Keratinocyte (primary cell): ENCODE data around the gene DLG2. TPM values are rescaled to one million over a fixed set of nuclear protein-coding genes. Genes with fewer than 3 reads are reported as not detected.
"Not testable (repeated sequence)": the region's sequence is repeated elsewhere in the genome, so short reads cannot be mapped to it uniquely, and the experiment has no call there.

Experiments
- DNase-seq: peaks from one replicate; pipeline ENCODE4 v3.0.0-alpha.2; 2011; ENCODE audit warnings: low read depth, missing footprints, low spot score
- FAIRE-seq: peaks from 2 replicates; lab custom pipeline; 2011; peaks lifted over from hg19 to GRCh38; lab: Jason Lieb, UNC
- H2AFZ ChIP-seq: 2 replicates; pipeline ENCODE4 v1.6.0; 2012; ENCODE audit warnings: low read length, control low read depth, inconsistent platforms; ENCODE audit not compliant: control insufficient read depth
- H3K27ac ChIP-seq: 2 replicates; pipeline ENCODE4 v1.5.1; 2011; ENCODE audit warnings: low read length; ENCODE audit not compliant: control insufficient read depth, insufficient read depth
- H3K27me3 ChIP-seq: 3 replicates; pipeline ENCODE4 v1.6.0; 2011; ENCODE audit warnings: low read length; ENCODE audit not compliant: control insufficient read depth, insufficient read depth; ENCODE audit errors: extremely low read depth
- H3K36me3 ChIP-seq, 2 experiments: 2 replicates in 1 of 2; 3 replicates in 1 of 2; pipeline ENCODE4 v1.5.1; 2011; ENCODE audit warnings: low read length in 2 of 2, mild to moderate bottlenecking in 1 of 2; ENCODE audit not compliant: control insufficient read depth in 2 of 2, insufficient read depth in 2 of 2; ENCODE audit errors: extremely low read depth in 1 of 2
- H3K4me1 ChIP-seq: 3 replicates; pipeline ENCODE4 v1.5.1; 2011; ENCODE audit warnings: low read length; ENCODE audit not compliant: control insufficient read depth, insufficient read depth; ENCODE audit errors: extremely low read depth
- H3K4me2 ChIP-seq: 3 replicates; pipeline ENCODE4 v1.6.0; 2011; ENCODE audit warnings: low read depth, low read length; ENCODE audit not compliant: control insufficient read depth, insufficient read depth; ENCODE audit errors: extremely low read depth
- H3K4me3 ChIP-seq, 3 experiments: fragments of 200-600 bp in 1 of 3; sonication (generic) in 1 of 3; 2 replicates in 2 of 3; 3 replicates in 1 of 3; pipeline ENCODE4 v1.5.1; 2011 to 2016; ENCODE audit warnings: low read length in 3 of 3, mild to moderate bottlenecking in 3 of 3, control low read depth in 2 of 3, inconsistent platforms in 1 of 3, low read depth in 1 of 3, mixed read lengths in 1 of 3, mixed run types in 1 of 3, moderate library complexity in 1 of 3; ENCODE audit not compliant: control insufficient read depth in 2 of 3, insufficient read depth in 2 of 3; ENCODE audit errors: extremely low read depth in 1 of 3
- H3K79me2 ChIP-seq: 2 replicates; pipeline ENCODE4 v1.6.0; 2012; ENCODE audit warnings: low read length; ENCODE audit not compliant: control insufficient read depth, insufficient read depth
- H3K9ac ChIP-seq: 3 replicates; pipeline ENCODE4 v1.6.0; 2011; ENCODE audit warnings: low read length; ENCODE audit not compliant: control insufficient read depth, insufficient read depth; ENCODE audit errors: extremely low read depth
- H3K9me1 ChIP-seq: 3 replicates; pipeline ENCODE4 v1.6.0; 2011; ENCODE audit warnings: low read length; ENCODE audit not compliant: control insufficient read depth, insufficient read depth; ENCODE audit errors: extremely low read depth
- H3K9me3 ChIP-seq: 2 replicates; pipeline ENCODE4 v1.5.1; 2012; ENCODE audit warnings: low read depth, low read length; ENCODE audit not compliant: control insufficient read depth
- H4K20me1 ChIP-seq: 3 replicates; pipeline ENCODE4 v1.6.0; 2011; ENCODE audit warnings: low read length; ENCODE audit not compliant: control insufficient read depth, insufficient read depth; ENCODE audit errors: extremely low read depth
- CTCF ChIP-seq, 3 experiments: IDR thresholded peaks in 1 of 3; conservative IDR thresholded peaks in 1 of 3; optimal IDR thresholded peaks in 1 of 3; 2 replicates in 2 of 3; 3 replicates in 1 of 3; pipeline versions ENCODE3 to v1.5.1; 2011; ENCODE audit warnings: low read length in 3 of 3, mild to moderate bottlenecking in 3 of 3, moderate library complexity in 2 of 3, control low read depth in 1 of 3, inconsistent platforms in 1 of 3; ENCODE audit not compliant: insufficient read depth in 2 of 3; ENCODE audit errors: extremely low read depth in 1 of 3
- EZH2 ChIP-seq: IDR thresholded peaks from one replicate; pipeline ENCODE4 v1.6.1; 2012; ENCODE audit warnings: inconsistent platforms, mild to moderate bottlenecking, low read length, moderate library complexity
- dilution Hi-C: fragments of 300-500 bp; cut with MboI; formaldehyde crosslinking; loops from one replicate; pipeline ENCODE4 v1.7.0; 2020; ENCODE audit warnings: low sequenced_read_pairs; ENCODE audit not compliant: extremely low pct_ligation_motif_present
- polyA plus RNA-seq, 5 experiments: library from polyadenylated mRNA; depleted of rRNA in 3 of 5; stranded (reverse) in 3 of 5; stranded (forward) in 1 of 5; unstranded in 1 of 5; fragments of >200 nt; gene quantifications; 1 replicate in 1 of 5; 2 replicates in 3 of 5; 3 replicates in 1 of 5; pipeline versions ENCODE4 v1.2.1 to v1.2.3, GENCODE V29; 2011 to 2012; ENCODE audit warnings: missing spikeins in 2 of 5, low read depth in 1 of 5, low replicate concordance in 1 of 5

DLG2 gene
- polyA plus RNA-seq, 1 donor (not counting 4 experiments of a cell fraction or from before 2014, with no cell fraction given): 0.55 TPM

GRCh38 chr11:84847842-84848241, 779.3 kb downstream of the DLG2 start:
- H3K9me3 ChIP-seq: no peaks in the 10 kb centered on the region
- no peaks in the 10 kb centered on the region for H3K9me1 ChIP-seq
- H3K4me1 ChIP-seq: no peaks in the 10 kb centered on the region
- H3K79me2 ChIP-seq: no peaks in the 10 kb centered on the region
- no peaks in the 10 kb centered on the region for H3K36me3 ChIP-seq
- no peak overlapping the region for H3K4me3 ChIP-seq
- no peak overlapping the region for H3K9ac ChIP-seq
- no peak for DNase-seq
- TF ChIP-seq CTCF (optimal IDR thresholded peaks at IDR 0.05 in 1 of 3, IDR thresholded peaks at IDR 0.05 in 1 of 3, conservative IDR thresholded peaks at IDR 0.05 in 1 of 3; ENCODE audit: extremely low read depth in 1 of 3, insufficient read depth in 2 of 3, low read length in 3 of 3) (no peak), EZH2 (no peak)
- H4K20me1 ChIP-seq: no peaks in the 10 kb centered on the region
- H2AFZ ChIP-seq: no peak overlapping the region
- no peaks in the 10 kb centered on the region for H3K27me3 ChIP-seq
- dilution Hi-C loops: no loop called here
- H3K27ac ChIP-seq: no peak overlapping the region
- no peak overlapping the region for H3K4me2 ChIP-seq
- FAIRE-seq: no peak

GRCh38 chr11:84840201-84840600, 786.9 kb downstream of the DLG2 start:
- H3K27me3 ChIP-seq, dilution Hi-C loops, H3K9ac ChIP-seq, H3K4me1 ChIP-seq, H2AFZ ChIP-seq, DNase-seq, H3K4me2 ChIP-seq, H3K9me3 ChIP-seq, H3K36me3 ChIP-seq, H4K20me1 ChIP-seq, H3K79me2 ChIP-seq, H3K4me3 ChIP-seq, H3K9me1 ChIP-seq, H3K27ac ChIP-seq, FAIRE-seq: not testable (repeated sequence)

- H3K9me3 ChIP-seq: no peaks in the 10 kb centered on the region
- no peaks in the 10 kb centered on the region for H4K20me1 ChIP-seq
- H3K79me2 ChIP-seq: no peaks in the 10 kb centered on the region
- TF ChIP-seq EZH2: no peak
- TF ChIP-seq CTCF (optimal IDR thresholded peaks at IDR 0.05 in 1 of 3, IDR thresholded peaks at IDR 0.05 in 1 of 3, conservative IDR thresholded peaks at IDR 0.05 in 1 of 3; ENCODE audit: extremely low read depth in 1 of 3, insufficient read depth in 2 of 3, low read length in 3 of 3): no peak
- H3K4me1 ChIP-seq: no peaks in the 10 kb centered on the region
- FAIRE-seq (no peak), DNase-seq (no peak)
- H3K27me3 ChIP-seq: no peaks in the 10 kb centered on the region
- dilution Hi-C loops: no loop called here
- no peak overlapping the region for H3K27ac ChIP-seq
- H3K9me1 ChIP-seq: no peaks in the 10 kb centered on the region
- no peaks in the 10 kb centered on the region for H3K36me3 ChIP-seq
- H2AFZ ChIP-seq: no peak overlapping the region
- no peak overlapping the region for H3K4me2 ChIP-seq
- H3K9ac ChIP-seq: no peak overlapping the region
- no peak overlapping the region for H3K4me3 ChIP-seq
Measured at GRCh38 chr11:84837402-84838069, 789.6 kb downstream of the DLG2 start.
